IPS-11a (cell line): ENCODE data around the gene TP53I13.
"Not testable (repeated sequence)": the region's sequence is repeated elsewhere in the genome, so short reads cannot be mapped to it uniquely, and the experiment has no call there.

Source experiments
- H3K4me3 ChIP-seq: one replicate; pipeline ENCODE4 v1.5.1; 2013; ENCODE audit warnings: low read depth, low read length, control low read depth

TP53I13 gene

DNA sequence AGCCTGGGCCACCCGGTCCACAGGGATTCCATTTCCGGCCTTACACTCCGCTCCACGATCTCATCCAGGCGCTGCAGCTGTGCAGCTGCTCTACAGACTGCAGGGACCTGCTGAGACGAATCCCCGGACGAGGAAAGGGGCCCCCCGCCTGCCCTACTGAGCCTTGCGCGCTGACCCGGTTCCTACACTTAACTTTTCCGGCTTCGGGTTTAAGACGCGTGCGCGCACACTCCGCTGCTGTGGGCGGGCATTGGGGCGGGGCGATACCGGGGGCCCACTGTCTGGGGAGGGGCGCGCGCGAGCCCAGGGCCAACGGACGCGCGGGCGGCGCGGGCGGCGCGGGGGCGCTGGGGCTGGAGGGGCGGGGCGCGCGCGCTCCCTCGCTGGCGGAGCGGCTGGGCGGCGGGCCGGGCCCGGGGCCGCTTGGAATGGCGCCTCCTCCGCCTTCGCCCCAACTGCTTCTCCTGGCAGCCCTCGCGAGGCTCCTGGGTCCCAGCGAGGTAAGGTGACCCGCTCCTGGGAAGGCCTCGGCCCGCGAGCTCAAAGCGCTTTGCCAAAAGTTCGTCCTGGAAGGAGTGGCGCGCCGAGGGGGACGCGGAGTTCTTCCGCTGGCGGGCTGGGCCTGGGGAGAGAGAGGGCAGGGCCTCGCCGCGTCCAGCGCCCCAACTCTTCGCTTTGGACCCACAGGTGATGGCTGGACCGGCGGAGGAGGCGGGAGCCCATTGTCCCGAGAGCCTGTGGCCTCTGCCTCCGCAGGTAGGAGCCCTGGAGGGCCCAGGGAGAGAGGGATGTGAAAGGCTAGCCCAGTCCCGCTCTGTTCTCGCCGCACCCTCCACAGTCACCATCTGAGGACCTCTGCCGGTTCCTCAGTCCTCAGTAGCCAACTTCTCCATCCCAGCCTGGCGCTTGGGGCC lies at the start of gene TP53I13:
TP53I13 (plus strand) TSS at position 371 of the 914 bp plus-strand sequence; CDS start at position 429, 58 bp downstream.
- H3K4me3 ChIP-seq, result peak within 1 kb of the TSS; percentile 72

GRCh38 chr17:29524692-29525091 lies 43.8 kb upstream of the TP53I13 start:
- H3K4me3 ChIP-seq, result no peak overlapping the region

GRCh38 chr17:29526322-29526721 lies 42.2 kb upstream of the TP53I13 start:
- H3K4me3 ChIP-seq, result no peak overlapping the region

DNA sequence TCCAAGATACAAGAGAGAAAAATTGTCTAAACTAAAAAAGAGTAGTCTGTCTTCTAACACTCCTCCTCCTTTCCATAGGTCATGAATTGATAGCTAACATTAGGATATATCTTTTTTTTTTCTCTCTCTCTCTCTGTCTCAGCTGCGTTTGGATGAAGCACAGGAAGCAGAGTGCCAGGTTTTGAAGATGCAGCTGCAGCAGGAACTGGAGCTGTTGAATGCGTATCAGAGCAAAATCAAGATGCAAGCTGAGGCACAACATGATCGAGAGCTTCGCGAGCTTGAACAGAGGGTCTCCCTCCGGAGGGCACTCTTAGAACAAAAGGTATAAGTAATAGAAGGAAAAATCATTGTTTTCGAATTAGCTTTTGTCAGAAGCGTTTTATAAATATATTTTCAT lies 34.5 kb upstream of the TP53I13 start:
- H3K4me3 ChIP-seq, result no peak overlapping the region

DNA sequence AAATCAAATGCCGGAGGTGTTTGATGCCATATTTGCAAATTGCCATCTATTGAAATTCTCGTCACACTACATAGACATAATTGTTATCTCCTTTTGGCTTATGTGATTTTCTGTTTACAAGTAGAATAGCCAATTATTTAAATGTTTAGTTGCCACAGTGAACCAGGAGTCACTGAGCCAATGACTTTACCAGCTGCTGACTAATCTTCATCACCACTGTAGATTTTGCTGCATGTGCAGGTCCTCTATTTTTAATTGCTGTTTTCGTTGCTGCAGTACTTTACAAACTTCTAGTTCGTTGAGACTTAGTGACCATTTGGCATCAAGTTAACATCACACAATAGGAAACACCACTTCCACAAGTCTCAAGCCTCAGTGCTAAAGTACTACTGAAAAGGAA lies 24.4 kb upstream of the TP53I13 start:
- H3K4me3 ChIP-seq, result no peak overlapping the region

DNA sequence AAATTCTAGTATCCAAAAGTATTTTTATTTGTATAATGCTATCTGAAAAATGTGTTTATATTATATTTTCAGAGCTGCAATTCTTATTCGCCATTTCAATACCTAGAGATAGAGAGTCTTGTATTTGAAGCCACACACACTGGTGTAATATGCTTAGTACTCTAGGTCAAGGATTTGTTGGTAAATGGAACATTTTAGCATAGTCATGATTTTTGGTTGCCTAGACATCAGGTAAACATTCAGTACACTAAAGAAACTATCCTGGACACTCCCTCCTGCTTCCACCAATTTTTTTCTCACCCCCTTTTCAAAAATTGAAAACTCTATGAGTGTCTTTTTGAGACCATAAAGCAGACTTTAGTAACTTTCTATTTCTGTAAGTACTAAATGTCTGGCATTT lies 22.4 kb upstream of the TP53I13 start:
- no peak overlapping the region for H3K4me3 ChIP-seq

- H3K4me3 ChIP-seq, result no peak overlapping the region
These were observed 21.7 kb upstream of the TP53I13 start for GRCh38 chr17:29546830-29547229.

DNA sequence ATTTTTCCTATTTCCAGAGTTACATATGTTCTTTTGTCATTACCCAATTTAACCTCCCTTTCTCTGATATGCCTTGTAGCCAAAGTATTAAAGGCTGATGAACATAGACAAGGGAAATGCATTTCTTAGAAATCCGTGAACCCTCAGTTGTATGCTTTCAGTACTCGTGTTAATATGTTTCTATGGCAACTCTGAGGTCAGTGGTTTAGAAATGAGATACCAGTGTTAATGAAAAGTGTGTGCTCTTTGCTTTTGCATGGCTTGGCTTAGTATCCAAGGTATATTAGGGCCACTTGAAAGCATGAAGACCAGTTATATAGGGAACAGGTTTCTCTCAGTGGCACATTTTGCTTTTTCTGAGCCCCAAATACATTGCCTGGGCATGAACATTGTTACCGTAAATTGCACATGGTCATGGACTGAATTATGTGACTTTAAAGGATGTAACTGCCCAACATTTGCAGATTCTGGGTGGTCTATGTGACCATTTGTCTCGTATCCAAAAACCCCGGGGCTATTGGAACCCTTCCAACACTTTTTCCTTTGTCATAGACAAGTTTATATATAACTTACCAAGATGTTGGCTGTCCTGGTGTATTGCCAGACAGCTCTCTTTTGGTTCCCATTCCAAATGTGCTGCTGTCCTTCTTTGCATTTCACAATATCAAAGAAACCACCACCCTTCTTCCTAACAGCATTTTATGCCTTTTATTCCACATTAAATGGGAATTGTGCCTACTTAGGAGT lies 19.2 kb upstream of the TP53I13 start:
- no peak overlapping the region for H3K4me3 ChIP-seq

- H3K4me3 ChIP-seq, result no peak overlapping the region
These were observed 12.7 kb upstream of the TP53I13 start for GRCh38 chr17:29555840-29556239.

DNA sequence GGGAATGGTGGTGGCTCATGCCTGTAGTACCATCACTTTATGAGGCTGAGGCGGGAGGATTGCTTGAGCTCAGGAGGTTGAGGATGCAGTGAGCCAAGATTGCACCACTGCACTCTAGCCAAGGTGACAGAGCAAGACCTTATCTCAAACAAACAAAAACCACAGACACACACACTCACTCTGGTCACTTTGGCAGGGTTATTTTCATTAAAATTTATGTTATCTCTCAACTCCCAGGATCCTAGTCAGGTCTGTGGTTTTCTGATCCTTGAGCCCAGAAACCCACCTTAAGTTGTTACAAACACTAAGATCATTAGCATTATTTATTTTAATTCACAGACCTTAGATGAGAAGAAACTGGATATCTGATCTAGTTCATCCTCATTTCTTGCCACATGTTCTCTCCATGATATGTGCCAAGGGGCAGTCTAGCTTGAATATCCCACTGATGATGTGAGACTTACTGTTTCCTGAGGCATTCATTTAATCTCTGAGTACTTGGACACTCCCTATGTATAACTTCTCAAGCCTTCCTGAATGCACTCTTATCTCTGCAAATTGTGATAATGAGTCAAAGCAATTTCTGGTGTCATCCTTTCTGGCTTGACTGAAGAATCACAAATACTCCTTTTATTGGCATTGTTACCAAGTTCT lies 11.3 kb upstream of the TP53I13 start:
- H3K4me3 ChIP-seq, result no peak overlapping the region

GRCh38 chr17:29557739-29558116 lies 10.8 kb upstream of the TP53I13 start:
- no peak overlapping the region for H3K4me3 ChIP-seq

- H3K4me3 ChIP-seq, result not testable (repeated sequence)
These were observed 10.4 kb upstream of the TP53I13 start for GRCh38 chr17:29558139-29558538.

DNA sequence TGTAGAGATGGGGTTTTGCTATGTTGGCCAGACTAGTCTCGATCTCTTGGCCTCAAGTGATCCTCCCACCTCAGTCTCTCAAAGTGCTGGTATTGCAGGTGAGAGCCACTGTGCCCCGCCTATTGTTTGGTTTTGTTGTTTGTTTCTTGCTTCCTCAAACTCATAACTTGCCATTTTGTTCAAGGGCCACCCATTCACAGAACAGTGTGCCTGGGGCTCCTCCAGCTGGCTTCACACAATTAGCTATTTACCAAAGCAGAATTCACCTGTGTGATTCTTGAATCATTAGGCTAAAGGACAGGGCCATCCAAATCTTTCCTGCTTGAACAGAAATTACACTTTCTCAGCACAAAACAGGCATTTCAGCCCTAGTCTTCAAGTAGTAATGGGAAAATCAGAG lies 8.9 kb upstream of the TP53I13 start:
- H3K4me3 ChIP-seq, result no peak overlapping the region

DNA sequence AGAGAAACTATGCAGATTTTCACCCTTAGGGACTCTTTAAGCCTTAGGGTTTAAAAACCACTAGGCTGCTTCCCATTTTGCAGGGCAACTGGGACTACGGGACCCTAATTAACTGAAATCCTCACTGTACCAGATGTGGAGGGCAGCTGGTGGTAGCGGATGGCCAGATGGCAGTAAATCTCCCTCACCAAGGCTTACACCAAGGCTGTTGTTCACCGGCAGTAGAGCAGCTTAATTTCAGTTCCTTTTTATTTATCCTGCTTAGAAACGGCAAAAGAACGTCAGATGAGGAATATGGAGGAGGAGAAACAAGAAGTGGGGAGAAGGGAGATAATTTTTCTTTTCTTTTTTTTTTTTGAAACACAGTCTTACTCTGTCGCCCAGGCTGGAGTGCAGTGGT lies 8.2 kb upstream of the TP53I13 start:
- H3K4me3 ChIP-seq, result no peak overlapping the region

GRCh38 chr17:29561554-29562517 lies 6.7 kb upstream of the TP53I13 start:
- H3K4me3 ChIP-seq, result no peak overlapping the region

DNA sequence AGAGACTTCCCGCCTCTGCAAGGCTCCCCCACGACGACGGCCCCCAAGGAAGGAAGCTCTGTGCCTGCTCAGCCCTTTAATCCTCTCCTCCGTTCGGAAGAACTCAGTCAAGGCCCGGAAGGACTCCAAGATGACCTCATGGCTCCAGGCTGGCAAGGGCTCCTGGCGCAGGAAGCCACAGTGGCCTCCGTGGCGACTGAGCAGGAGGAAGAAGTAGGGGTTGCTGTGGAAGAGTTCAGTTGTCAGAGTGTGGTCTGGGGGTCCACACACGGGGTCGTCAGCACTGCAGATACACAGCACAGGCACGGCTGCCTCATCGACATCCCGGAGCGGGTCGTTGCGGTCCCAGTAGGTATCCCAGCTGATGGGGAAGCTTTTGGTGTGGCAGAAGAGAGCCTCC lies 5.9 kb upstream of the TP53I13 start:
- H3K4me3 ChIP-seq, result no peak overlapping the region

DNA sequence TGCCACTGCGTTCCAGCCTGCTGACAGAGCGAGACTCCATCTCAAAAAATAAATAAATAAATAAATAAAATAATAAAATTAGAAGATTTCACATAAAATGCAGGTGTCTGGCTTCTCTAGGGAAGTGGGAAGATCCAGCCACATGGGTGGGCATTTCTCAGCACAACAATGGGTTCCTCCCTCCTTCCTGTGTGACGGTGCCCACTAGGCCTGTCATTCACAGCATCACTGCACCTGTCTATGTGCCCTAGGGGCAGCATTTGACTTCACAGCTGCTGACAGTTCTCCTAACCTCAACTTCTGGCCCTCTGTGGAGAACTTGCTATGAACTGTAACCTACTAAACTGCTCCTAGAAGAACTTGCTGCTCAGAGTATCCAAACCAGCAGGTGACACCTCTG lies 4.7 kb upstream of the TP53I13 start:
- H3K4me3 ChIP-seq, result no peak overlapping the region

- peak overlapping the region; percentile 39 for H3K4me3 ChIP-seq
These were observed 2.6 kb upstream of the TP53I13 start for GRCh38 chr17:29565643-29566472.

DNA sequence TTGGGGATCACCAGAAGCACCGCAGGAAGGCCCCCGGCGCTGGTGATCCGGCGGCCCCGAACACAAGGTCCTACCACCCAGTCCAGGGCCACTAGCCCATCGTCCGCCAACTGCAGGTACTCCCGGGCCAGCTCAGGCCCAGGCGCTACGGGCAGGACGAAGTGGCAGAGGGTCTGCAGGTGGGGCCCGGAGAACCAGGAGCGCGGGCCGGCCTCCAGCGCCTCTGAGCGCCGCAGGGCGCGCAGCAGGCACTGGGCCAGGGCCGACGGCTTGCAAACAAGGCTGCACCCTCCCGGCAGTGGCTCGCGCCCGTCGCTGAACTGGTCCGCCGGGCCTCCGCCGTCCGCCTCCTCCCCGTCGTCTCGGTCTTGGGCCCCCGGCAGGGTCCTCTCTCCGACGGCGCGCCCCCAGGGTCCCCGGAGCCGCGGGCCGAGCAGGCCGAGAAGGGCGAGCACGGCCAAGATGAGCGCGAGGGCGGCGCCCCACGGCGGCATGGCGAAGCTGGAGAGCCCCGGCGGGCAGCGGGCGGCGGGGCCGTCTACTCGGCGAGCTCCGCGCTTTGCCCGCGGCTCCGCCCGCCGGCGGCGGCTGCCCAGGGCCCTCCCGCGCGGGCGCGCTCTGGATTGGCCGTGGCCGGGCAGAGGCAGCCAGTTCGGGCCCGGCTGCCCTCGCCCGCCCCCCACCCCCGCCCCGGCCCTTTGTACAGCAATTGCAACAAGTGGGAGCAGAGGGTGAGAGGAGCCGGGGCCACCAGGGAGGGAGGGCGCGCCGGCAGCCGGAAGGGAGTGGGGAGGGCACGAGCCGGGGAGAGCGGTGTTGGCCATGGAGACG lies 1.8 kb upstream of the TP53I13 start, which contains the start of gene ABHD15:
ABHD15 (minus strand) TSS at position 565 of the 831 bp plus-strand sequence; CDS start at position 494, 71 bp downstream.
- peak within 1 kb of the TSS; percentile 54 for H3K4me3 ChIP-seq
